NCI-H2081 (cell line): ENCODE results near the gene EFCAB11.
"Not testable (repeated sequence)": the region's sequence is repeated elsewhere in the genome, so short reads cannot be mapped to it uniquely, and the experiment has no call there.

Experiments used
- DNase-seq, 2 experiments: peaks; one replicate each; lab custom pipeline; 2025; lab: John Stamatoyannopoulos, UW

The EFCAB11 gene

DNA sequence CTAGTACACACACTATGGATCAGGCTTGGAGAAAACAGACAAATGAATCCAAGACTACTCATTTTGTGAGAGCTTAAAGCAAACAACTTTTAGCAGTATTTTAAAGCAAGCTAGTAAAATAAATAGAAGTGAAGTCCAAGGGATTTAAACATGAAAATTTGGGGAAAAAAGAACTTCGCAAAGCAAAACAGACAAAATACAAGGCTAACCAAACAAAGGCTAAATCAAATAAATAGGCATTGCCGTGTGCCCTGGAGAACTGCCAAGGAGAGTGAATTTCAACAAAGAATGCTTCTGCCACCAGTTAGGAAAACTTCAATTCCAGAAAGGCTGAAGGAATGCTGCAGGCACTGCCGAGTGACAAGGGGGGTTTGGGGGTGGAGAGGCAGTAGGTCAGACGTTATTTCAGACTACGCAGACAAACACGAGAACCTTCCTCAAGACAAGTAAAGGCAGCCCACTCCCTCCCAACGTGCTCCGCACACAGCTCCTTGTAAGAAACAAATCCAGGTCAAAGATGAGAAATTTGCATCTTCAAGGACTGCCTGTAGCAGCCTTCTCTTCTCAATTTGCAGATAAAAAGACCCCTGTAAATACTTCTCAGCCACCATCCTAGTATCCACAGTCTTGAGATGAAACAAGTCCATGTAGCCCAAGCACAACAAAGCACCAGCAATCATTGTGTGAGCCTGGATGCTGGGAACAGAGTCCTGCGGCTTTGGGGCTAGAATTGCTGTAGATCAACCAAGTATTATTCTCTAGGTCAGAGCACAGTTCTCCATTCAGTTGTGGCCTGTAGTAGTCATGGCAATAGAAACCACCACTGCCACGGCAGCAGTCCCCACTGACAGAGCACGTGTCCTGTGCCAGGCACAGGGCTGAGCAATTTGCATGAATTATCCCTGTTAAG lies 43.3 kb downstream of the EFCAB11 start:
- peak; percentile 10 to 52 for DNase-seq

DNA sequence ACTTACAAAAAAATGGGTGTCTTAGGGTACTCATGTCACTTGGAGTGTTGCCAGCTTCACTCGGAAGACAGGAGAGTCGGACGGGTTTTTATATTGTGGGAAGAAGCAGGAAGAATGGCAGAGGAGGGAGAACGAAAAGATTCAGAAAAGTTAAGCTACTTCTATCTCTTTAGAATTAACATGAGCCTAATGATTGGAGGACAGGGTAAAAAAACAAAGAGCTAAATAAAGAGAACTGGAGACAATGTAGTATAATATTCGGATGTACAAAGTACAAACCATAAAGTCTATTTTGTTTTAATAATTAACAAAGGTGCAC lies 43.9 kb downstream of the EFCAB11 start:
- no peak for DNase-seq

- DNase-seq, result no peak
Observed at GRCh38 chr14:89909586-89909985, 44.9 kb downstream of the EFCAB11 start.

- no peak for DNase-seq
Observed at GRCh38 chr14:89908712-89909450, 45.6 kb downstream of the EFCAB11 start.

- DNase-seq, result peak in 1 of 2 experiments; percentile 41
Observed at GRCh38 chr14:89907655-89908054, 46.9 kb downstream of the EFCAB11 start.

DNA sequence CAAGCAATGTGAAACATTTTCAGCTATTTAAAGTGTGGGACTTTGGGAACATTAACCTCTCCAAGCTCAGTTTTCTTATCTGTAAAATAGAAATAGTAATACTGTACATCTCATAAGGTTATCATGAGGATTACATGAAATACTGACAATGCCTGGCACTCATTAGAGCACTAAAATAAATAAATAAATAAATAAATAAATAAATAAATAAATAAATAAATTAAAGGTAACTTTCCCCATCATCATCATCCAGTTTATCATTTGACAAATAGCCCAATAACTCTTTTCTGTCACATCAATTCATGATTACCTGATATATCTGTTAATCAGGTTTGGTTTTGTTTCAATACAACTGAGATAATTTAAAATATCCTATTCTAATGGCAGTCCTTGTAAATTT lies 48.5 kb downstream of the EFCAB11 start:
- no peak for DNase-seq

GRCh38 chr14:89903340-89903952 lies 51.1 kb downstream of the EFCAB11 start:
- DNase-seq, result no peak

GRCh38 chr14:89902881-89903280 lies 51.6 kb downstream of the EFCAB11 start:
- DNase-seq, result peak; percentile 63 to 80

- no peak for DNase-seq
Observed at GRCh38 chr14:89900802-89901201, 53.7 kb downstream of the EFCAB11 start.

DNA sequence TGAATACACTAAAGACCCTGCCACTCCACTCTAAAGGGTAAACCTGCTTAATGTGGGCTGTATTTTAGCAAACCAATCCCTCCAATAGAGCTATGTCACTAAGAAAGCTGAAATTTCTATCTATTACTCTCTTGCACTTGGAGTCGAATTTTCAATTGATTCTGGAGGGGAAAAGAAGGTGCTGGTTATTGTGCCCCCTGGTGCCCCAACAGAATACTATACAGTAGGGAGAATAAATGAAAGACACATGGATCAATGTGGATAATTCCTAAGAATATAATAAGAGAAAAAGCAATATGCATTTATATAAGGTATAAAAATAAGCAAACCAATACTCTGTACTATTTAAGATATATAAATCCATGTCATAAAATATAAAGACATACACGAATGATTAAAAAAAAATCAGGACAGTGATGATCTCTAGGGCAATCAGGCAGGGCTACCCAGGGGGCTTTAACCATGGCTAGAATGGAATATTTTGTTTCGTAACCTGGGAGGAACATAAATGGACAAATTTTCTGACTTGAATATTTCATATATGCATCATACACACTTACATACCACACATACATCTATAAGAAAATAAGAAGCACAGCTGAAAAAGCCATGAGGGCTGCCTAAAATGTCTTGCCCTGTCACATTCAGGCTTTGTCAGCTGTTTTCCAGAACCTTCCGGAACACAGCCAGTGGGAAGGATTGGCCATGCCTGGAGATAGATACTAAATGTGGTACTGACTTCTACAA lies 54.4 kb downstream of the EFCAB11 start:
- DNase-seq, result peak; percentile 23 to 24

- no peak for DNase-seq
Observed at GRCh38 chr14:89899291-89899690, 55.2 kb downstream of the EFCAB11 start.

DNA sequence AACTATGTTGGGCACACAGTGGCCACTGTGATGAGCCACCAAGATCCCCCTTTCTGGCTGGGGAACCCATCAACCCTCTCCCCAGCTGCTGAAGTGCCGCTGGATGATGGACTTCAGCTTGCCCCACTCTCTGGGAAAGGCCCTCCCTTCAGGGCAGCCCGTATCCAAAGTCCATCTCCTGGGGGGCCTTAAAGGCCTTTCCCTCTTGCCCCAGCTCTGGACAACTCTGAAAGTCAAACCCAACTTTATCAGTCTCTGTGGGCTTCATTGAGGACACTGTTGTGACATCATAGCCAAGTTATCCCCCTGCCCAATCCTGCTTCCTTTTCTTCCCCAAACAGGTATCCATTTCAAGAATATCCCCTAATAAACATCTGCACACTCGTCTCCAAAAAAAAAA lies 61.1 kb downstream of the EFCAB11 start:
- not testable (repeated sequence) for DNase-seq

DNA sequence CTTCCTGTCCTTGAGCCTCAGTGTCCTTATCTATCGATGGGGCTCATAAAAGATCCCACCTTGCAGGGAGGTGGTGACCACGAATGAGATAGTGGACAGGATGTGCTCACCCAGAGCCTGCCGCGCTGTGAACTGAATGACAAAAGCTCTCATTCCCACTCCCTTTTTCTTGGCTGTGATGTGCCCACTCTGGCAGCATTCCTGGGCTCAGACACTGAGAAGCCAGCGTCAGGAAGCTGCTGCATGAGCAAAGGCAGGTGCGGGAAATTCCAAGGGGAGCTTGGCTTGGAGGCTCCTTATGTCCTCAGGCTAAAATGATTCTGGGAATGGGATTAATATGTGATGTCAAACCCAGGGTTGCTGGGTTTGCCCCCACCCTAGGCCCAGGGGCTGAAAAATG lies 61.6 kb downstream of the EFCAB11 start:
- no peak for DNase-seq

GRCh38 chr14:89891721-89892120 lies 62.8 kb downstream of the EFCAB11 start:
- not testable (repeated sequence) for DNase-seq

- DNase-seq, result no peak
Observed at GRCh38 chr14:89891055-89891454, 63.5 kb downstream of the EFCAB11 start.

DNA sequence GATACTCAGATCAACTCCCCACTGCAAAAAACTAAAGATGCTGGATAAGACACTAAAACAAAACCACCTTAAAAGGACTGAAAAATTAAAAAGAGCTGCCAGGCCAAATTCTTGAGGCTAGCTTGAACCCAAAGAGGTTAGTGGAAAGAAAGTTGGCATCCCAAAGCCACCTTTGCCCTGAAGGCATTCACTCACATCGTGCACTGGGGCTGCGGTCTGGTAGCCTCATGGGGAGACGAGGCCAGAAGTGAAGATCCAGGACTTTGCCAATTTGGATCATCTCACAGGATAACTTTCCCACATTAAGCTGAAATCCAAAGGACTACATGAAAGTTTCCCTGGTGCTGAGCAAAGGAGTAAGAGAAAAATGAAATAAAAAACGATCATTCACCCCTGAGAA lies 63.9 kb downstream of the EFCAB11 start:
- no peak for DNase-seq

- DNase-seq, result no peak
Observed at GRCh38 chr14:89889626-89890025, 64.9 kb downstream of the EFCAB11 start.

DNA sequence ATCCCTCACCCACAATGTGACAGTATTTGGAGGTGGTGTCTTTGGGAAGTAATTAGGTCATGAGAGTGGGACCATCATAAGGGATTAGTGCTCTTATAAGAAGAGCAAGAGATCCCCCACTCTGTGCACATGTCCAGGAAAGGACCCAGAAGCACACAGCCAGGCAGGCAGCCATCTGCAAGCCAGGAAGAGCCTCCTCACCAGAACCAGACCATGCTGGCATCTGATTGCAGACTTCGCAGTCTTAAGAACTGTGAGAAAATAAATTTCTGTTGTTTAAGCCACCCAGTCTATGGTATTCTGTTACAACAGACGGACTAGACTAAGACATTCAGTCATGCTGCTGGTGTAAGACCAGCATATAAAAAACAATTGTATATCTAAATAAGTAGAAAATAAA lies 69.8 kb downstream of the EFCAB11 start:
- no peak for DNase-seq

DNA sequence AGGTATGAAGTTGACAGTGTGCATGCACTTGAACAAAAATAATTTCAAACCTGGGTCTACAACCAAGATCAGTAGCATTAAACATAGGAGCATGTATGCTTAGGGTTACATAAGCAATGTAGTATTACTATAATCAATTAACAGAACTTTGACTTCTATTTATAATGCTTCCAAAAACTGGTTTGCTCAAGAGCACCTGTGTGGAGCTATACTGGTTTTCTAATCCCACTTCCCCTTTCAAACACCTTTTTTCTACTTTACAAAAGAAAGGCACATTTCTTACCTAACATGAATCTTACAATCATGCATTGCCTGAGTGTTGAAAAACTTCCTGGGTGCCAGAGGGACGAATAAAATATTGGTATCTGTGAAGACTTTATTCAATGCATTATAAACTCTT lies 72.7 kb downstream of the EFCAB11 start:
- DNase-seq, result no peak

DNA sequence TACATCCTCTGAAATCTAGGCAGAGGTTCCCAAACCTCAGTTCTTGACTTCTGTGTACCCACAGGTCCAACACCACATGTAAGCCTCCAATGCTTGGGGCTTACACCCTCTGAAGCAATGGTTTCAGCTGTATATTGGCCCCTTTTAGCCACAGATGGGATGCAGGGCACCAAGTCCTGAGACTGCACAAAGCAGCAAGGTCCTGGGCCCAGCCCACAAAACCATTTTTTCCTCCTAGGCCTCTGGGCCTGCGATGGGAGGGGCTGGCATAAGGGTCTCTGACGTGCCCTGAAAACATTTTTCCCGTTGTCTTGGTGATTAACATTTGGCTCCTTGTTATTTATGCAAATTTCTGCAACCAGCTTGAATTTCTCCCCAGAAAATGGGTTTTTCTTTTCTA lies 80.4 kb downstream of the EFCAB11 start:
- DNase-seq, result not testable (repeated sequence)

GRCh38 chr14:89870316-89870715 lies 84.2 kb downstream of the EFCAB11 start:
- DNase-seq, result no peak

DNA sequence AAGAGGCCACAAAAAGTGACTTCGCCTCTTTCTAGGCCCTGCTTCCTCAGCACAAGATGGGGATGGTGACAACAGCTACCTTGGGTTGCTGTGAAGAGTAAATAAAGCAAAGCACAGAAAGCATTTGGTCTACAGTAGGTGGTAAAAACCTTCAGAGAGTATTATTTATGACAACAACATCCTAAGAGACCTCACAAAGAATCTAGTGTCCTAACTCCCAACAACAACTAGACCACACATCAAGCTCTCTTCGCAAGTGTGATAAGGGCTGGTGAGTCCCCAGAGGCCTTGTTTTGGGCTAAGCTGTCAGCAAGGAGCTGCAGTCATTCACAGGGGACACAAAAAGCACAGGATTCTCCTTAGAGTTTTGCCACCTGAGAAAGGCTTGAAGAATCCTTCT lies 84.9 kb downstream of the EFCAB11 start:
- DNase-seq, result no peak
